Right atrium auricular region (tissue), 2 donors: ENCODE measurements around the gene CHN1. TPM values are rescaled to one million over a fixed set of nuclear protein-coding genes. Genes with fewer than 3 reads are reported as not detected.
A peak's percentile ranks its signal among the peaks of the same experiment; 100 is the strongest.

Source experiments
- DNase-seq: peaks from one replicate; pipeline ENCODE4 v3.0.0-alpha.2; 2019; ENCODE audit warnings: low spot score
- H3K27ac ChIP-seq, 2 donors: fragments of 200-600 bp; sonication (generic); 1 replicate in 1 of 2; 2 replicates in 1 of 2; pipeline ENCODE4 v1.5.1; 2016 to 2019
- H3K27me3 ChIP-seq, 2 donors: fragments of 200-600 bp; sonication (generic); one replicate each; pipeline versions ENCODE4 v1.5.1 to v1.6.0; 2017 to 2019
- H3K36me3 ChIP-seq: fragments of 200-600 bp; sonication (generic); one replicate; pipeline ENCODE4 v1.5.1; 2016
- H3K4me1 ChIP-seq, 2 donors: fragments of 200-600 bp; sonication (generic); one replicate each; pipeline versions ENCODE4 v1.5.1 to v1.6.0; 2017 to 2019
- H3K4me3 ChIP-seq, 2 donors: fragments of 200-600 bp; sonication (generic); 1 replicate in 1 of 2; 2 replicates in 1 of 2; pipeline ENCODE4 v1.5.1; 2017 to 2019; ENCODE audit warnings: mild to moderate bottlenecking in 1 of 2, moderate library complexity in 1 of 2
- H3K9me3 ChIP-seq, 2 donors: fragments of 200-600 bp; sonication (generic); one replicate each; pipeline ENCODE4 v1.5.1; 2019
- CTCF ChIP-seq, 2 donors: fragments of 200-600 bp; sonication (generic); IDR thresholded peaks; one replicate each; pipeline ENCODE4 v1.5.1; 2019; ENCODE audit warnings: antibody characterized with exemption in 2 of 2
- total RNA-seq, 2 donors: library from RNA; depleted of rRNA; stranded (reverse); fragments of >200 nt; gene quantifications; one replicate each; pipeline ENCODE4 v1.1.0, GENCODE V29; 2016

Gene CHN1
- total RNA-seq, 2 donors from 2014 or later: 4.1 to 9.3 TPM

DNA sequence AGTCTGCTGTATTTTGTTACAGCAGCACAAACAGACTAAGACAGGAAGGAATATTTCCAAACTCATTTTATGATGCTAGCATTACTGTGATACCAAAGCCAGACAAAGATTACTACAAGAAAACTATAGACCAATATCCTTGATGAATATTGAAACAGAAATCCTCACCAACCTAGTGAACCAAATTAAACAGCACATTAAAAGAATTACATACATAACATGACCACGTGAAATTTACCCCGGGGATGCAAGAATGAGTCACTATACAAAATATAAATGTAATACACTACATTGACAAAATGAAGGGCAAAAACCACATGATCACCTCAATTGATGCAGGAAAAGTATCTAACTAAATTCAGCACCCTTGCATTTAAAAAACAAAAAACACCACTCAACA lies 112.6 kb downstream of the CHN1 start:
- no peak overlapping the region for H3K4me3 ChIP-seq
- H3K27me3 ChIP-seq: no peaks in the 10 kb centered on the region
- no peak for DNase-seq
- no peaks in the 10 kb centered on the region for H3K4me1 ChIP-seq
- no peak overlapping the region for H3K27ac ChIP-seq
- no peaks in the 10 kb centered on the region for H3K36me3 ChIP-seq
- TF ChIP-seq CTCF (IDR thresholded peaks at IDR 0.05): no peak
- no peaks in the 10 kb centered on the region for H3K9me3 ChIP-seq

GRCh38 chr2:174888646-174889271 lies 116.4 kb downstream of the CHN1 start:
- DNase-seq: no peak
- H3K27ac ChIP-seq: no peak overlapping the region
- no peaks in the 10 kb centered on the region for H3K4me1 ChIP-seq
- H3K9me3 ChIP-seq: no peaks in the 10 kb centered on the region
- H3K27me3 ChIP-seq: no peaks in the 10 kb centered on the region
- no peak for TF ChIP-seq CTCF (IDR thresholded peaks at IDR 0.05)
- H3K4me3 ChIP-seq: no peak overlapping the region
- no peaks in the 10 kb centered on the region for H3K36me3 ChIP-seq

- H3K36me3 ChIP-seq: no peaks in the 10 kb centered on the region
- no peaks in the 10 kb centered on the region for H3K27me3 ChIP-seq
- no peak for DNase-seq
- no peak for TF ChIP-seq CTCF (IDR thresholded peaks at IDR 0.05)
- no peak overlapping the region for H3K4me3 ChIP-seq
- no peaks in the 10 kb centered on the region for H3K9me3 ChIP-seq
- H3K4me1 ChIP-seq: no peaks in the 10 kb centered on the region
- H3K27ac ChIP-seq: no peak overlapping the region
Measured at GRCh38 chr2:174888146-174888545, 117.0 kb downstream of the CHN1 start.

GRCh38 chr2:174882416-174882815 lies 122.8 kb downstream of the CHN1 start:
- Histone ChIP-seq H3K36me3 (no peaks in the 10 kb centered on the region), H3K9me3 (no peaks in the 10 kb centered on the region), H3K4me1 (no peaks in the 10 kb centered on the region), H3K27ac (no peak overlapping the region), H3K4me3 (no peak overlapping the region), H3K27me3 (no peaks in the 10 kb centered on the region)
- DNase-seq: no peak
- TF ChIP-seq CTCF (IDR thresholded peaks at IDR 0.05): no peak

- no peak for DNase-seq
- Histone ChIP-seq H3K4me1 (no peaks in the 10 kb centered on the region), H3K9me3 (no peaks in the 10 kb centered on the region), H3K27ac (no peak overlapping the region), H3K4me3 (no peak overlapping the region), H3K36me3 (no peaks in the 10 kb centered on the region), H3K27me3 (no peaks in the 10 kb centered on the region)
- TF ChIP-seq CTCF (IDR thresholded peaks at IDR 0.05): no peak
Measured at GRCh38 chr2:174881678-174882077, 123.5 kb downstream of the CHN1 start.

- H3K4me1 ChIP-seq: no peaks in the 10 kb centered on the region
- no peak for TF ChIP-seq CTCF (IDR thresholded peaks at IDR 0.05)
- no peak overlapping the region for H3K27ac ChIP-seq
- peak overlapping the region in 1 of 2 donors; percentile 30 for H3K4me3 ChIP-seq
- DNase-seq: no peak
- H3K9me3 ChIP-seq: no peaks in the 10 kb centered on the region
- H3K36me3 ChIP-seq: no peaks in the 10 kb centered on the region
- no peaks in the 10 kb centered on the region for H3K27me3 ChIP-seq
Measured at GRCh38 chr2:174878537-174879147, 126.5 kb downstream of the CHN1 start.
